Measurements from ENCODE around the gene PTTG2. TPM values are rescaled to one million over a fixed set of nuclear protein-coding genes. Genes with fewer than 3 reads are reported as not detected.

The PTTG2 gene
- polyA plus RNA-seq, 1 donor (not counting 4 experiments of a cell fraction or from before 2014, with no cell fraction given) = not detected

- no peak for FAIRE-seq
- Histone ChIP-seq H3K27me3 (ENCODE audit: control insufficient read depth, extremely low read depth, insufficient read depth, low read length) (peaks cover 9% of the 10 kb centered on the region), H3K4me3 (ENCODE audit: control insufficient read depth in 2 of 3, extremely low read depth in 1 of 3, insufficient read depth in 2 of 3, low read depth in 1 of 3, low read length in 3 of 3) (no peak overlapping the region), H3K4me1 (ENCODE audit: control insufficient read depth, extremely low read depth, insufficient read depth, low read length) (no peaks in the 10 kb centered on the region), H3K36me3 (ENCODE audit: control insufficient read depth in 2 of 2, extremely low read depth in 1 of 2, insufficient read depth in 2 of 2, low read length in 2 of 2) (no peaks in the 10 kb centered on the region), H3K9me3 (ENCODE audit: control insufficient read depth, low read depth, low read length) (no peaks in the 10 kb centered on the region), H3K9me1 (ENCODE audit: control insufficient read depth, extremely low read depth, insufficient read depth, low read length) (no peaks in the 10 kb centered on the region), H2AFZ (ENCODE audit: control insufficient read depth, low read length) (no peak overlapping the region), H3K4me2 (ENCODE audit: control insufficient read depth, extremely low read depth, insufficient read depth, low read depth, low read length) (no peak overlapping the region), H4K20me1 (ENCODE audit: control insufficient read depth, extremely low read depth, insufficient read depth, low read length) (no peaks in the 10 kb centered on the region), H3K9ac (ENCODE audit: control insufficient read depth, extremely low read depth, insufficient read depth, low read length) (no peak overlapping the region), H3K27ac (ENCODE audit: control insufficient read depth, insufficient read depth, low read length) (no peak overlapping the region), H3K79me2 (ENCODE audit: control insufficient read depth, insufficient read depth, low read length) (no peaks in the 10 kb centered on the region)
- no peak for DNase-seq (ENCODE audit: low read depth, low spot score)
- no peak for TF ChIP-seq EZH2 (IDR thresholded peaks at IDR 0.05; ENCODE audit: low read length)
- TF ChIP-seq, protein P1, sequence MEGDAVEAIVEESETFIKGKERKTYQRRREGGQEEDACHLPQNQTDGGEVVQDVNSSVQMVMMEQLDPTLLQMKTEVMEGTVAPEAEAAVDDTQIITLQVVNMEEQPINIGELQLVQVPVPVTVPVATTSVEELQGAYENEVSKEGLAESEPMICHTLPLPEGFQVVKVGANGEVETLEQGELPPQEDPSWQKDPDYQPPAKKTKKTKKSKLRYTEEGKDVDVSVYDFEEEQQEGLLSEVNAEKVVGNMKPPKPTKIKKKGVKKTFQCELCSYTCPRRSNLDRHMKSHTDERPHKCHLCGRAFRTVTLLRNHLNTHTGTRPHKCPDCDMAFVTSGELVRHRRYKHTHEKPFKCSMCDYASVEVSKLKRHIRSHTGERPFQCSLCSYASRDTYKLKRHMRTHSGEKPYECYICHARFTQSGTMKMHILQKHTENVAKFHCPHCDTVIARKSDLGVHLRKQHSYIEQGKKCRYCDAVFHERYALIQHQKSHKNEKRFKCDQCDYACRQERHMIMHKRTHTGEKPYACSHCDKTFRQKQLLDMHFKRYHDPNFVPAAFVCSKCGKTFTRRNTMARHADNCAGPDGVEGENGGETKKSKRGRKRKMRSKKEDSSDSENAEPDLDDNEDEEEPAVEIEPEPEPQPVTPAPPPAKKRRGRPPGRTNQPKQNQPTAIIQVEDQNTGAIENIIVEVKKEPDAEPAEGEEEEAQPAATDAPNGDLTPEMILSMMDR (optimal IDR thresholded peaks at IDR 0.05 in 1 of 3, IDR thresholded peaks at IDR 0.05 in 1 of 3, conservative IDR thresholded peaks at IDR 0.05 in 1 of 3; ENCODE audit: extremely low read depth in 1 of 3, insufficient read depth in 2 of 3, low read length in 3 of 3) = no peak
- dilution Hi-C loops (cut with MboI; ENCODE audit: extremely low pct_ligation_motif_present, low sequenced_read_pairs) = no loop called here
Measured at GRCh38 chr4:37934096-37934495, 26.1 kb upstream of the PTTG2 start.

DNA sequence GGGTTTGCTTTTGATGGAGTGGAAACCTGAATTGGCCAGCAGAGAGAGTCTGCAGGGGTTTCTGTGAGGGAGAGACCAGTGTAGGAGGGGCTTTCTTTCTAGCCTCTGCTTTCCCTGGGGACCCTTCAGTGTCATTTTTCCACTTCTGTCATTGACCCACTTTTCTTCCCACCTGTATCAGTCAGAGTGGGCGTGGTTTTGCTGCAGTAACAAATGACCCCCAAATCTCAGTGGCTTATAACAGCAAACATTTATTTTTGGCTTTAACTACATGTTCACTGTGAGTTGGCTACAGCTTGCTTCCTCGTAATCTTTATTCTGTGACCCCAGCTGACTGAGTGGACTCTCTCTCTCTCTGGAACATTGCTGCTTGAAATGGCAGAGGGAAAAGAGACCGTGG is 25.6 kb upstream of the PTTG2 start:
- Histone ChIP-seq H3K4me2 (ENCODE audit: control insufficient read depth, extremely low read depth, insufficient read depth, low read depth, low read length) (no peak overlapping the region), H4K20me1 (ENCODE audit: control insufficient read depth, extremely low read depth, insufficient read depth, low read length) (no peaks in the 10 kb centered on the region), H3K36me3 (ENCODE audit: control insufficient read depth in 2 of 2, extremely low read depth in 1 of 2, insufficient read depth in 2 of 2, low read length in 2 of 2) (no peaks in the 10 kb centered on the region), H3K27me3 (ENCODE audit: control insufficient read depth, extremely low read depth, insufficient read depth, low read length) (peaks cover 9% of the 10 kb centered on the region), H2AFZ (ENCODE audit: control insufficient read depth, low read length) (no peak overlapping the region), H3K9me3 (ENCODE audit: control insufficient read depth, low read depth, low read length) (no peaks in the 10 kb centered on the region), H3K4me1 (ENCODE audit: control insufficient read depth, extremely low read depth, insufficient read depth, low read length) (no peaks in the 10 kb centered on the region), H3K4me3 (ENCODE audit: control insufficient read depth in 2 of 3, extremely low read depth in 1 of 3, insufficient read depth in 2 of 3, low read depth in 1 of 3, low read length in 3 of 3) (no peak overlapping the region), H3K79me2 (ENCODE audit: control insufficient read depth, insufficient read depth, low read length) (no peaks in the 10 kb centered on the region), H3K9me1 (ENCODE audit: control insufficient read depth, extremely low read depth, insufficient read depth, low read length) (no peaks in the 10 kb centered on the region), H3K27ac (ENCODE audit: control insufficient read depth, insufficient read depth, low read length) (no peak overlapping the region), H3K9ac (ENCODE audit: control insufficient read depth, extremely low read depth, insufficient read depth, low read length) (no peak overlapping the region)
- TF ChIP-seq EZH2 (IDR thresholded peaks at IDR 0.05; ENCODE audit: low read length) = no peak
- TF ChIP-seq, protein P1 (optimal IDR thresholded peaks at IDR 0.05 in 1 of 3, IDR thresholded peaks at IDR 0.05 in 1 of 3, conservative IDR thresholded peaks at IDR 0.05 in 1 of 3; ENCODE audit: extremely low read depth in 1 of 3, insufficient read depth in 2 of 3, low read length in 3 of 3) = no peak
- no peak for DNase-seq (ENCODE audit: low read depth, low spot score)
- dilution Hi-C loops (cut with MboI; ENCODE audit: extremely low pct_ligation_motif_present, low sequenced_read_pairs) = no loop called here
- FAIRE-seq = no peak
